Activated naive CD4-positive, alpha-beta T cell treated with anti-CD3 and anti-CD28 coated beads, Interleukin-2, amount 50 U/mL, for 16 hours (primary cell): ENCODE results near the gene SYNJ2.

Experiments
- DNase-seq: peaks from one replicate; pipeline ENCODE4 v3.0.0-alpha.2; 2020

Gene SYNJ2

GRCh38 chr6:157999168-158000051 is 17.7 kb downstream of the SYNJ2 start:
- DNase-seq, result no peak

GRCh38 chr6:158000530-158001307 is 19.1 kb downstream of the SYNJ2 start:
- no peak for DNase-seq

- no peak for DNase-seq
Observed at GRCh38 chr6:158002249-158002950, 20.7 kb downstream of the SYNJ2 start.

GRCh38 chr6:158002951-158003853 is 21.5 kb downstream of the SYNJ2 start:
- peak; percentile 33 for DNase-seq

- no peak for DNase-seq
Observed at GRCh38 chr6:158003910-158004700, 22.4 kb downstream of the SYNJ2 start.

GRCh38 chr6:158004701-158005095 is 23.0 kb downstream of the SYNJ2 start:
- DNase-seq, result no peak

- no peak for DNase-seq
Observed at GRCh38 chr6:158005626-158006180, 24.0 kb downstream of the SYNJ2 start.

GRCh38 chr6:158006331-158006730 is 24.7 kb downstream of the SYNJ2 start:
- no peak for DNase-seq

GRCh38 chr6:158006821-158007570 is 25.3 kb downstream of the SYNJ2 start:
- DNase-seq, result no peak

GRCh38 chr6:158008864-158009113 is 27.1 kb downstream of the SYNJ2 start:
- no peak for DNase-seq

GRCh38 chr6:158009114-158009891 is 27.6 kb downstream of the SYNJ2 start:
- DNase-seq, result peak; percentile 27

GRCh38 chr6:158009935-158010585 is 28.4 kb downstream of the SYNJ2 start:
- no peak for DNase-seq

- no peak for DNase-seq
Observed at GRCh38 chr6:158010591-158011477, 29.2 kb downstream of the SYNJ2 start.

- DNase-seq, result no peak
Observed at GRCh38 chr6:158011478-158011920, 29.8 kb downstream of the SYNJ2 start.

- no peak for DNase-seq
Observed at GRCh38 chr6:158011980-158012566, 30.4 kb downstream of the SYNJ2 start.

- DNase-seq, result no peak
Observed at GRCh38 chr6:158013904-158014504, 32.3 kb downstream of the SYNJ2 start.

GRCh38 chr6:158014505-158015187 is 33.0 kb downstream of the SYNJ2 start:
- DNase-seq, result no peak
